GM10266 (cell line): ENCODE results near the gene OTUD3.

Source experiments
- DNase-seq: peaks from one replicate; pipeline ENCODE4 v3.0.0; 2012; ENCODE audit errors: extremely low spot score
- TF ChIP-seq, protein P1 (sequence below): IDR thresholded peaks from 2 replicates; pipeline ENCODE4 v1.5.1; 2012; ENCODE audit warnings: mild to moderate bottlenecking, low read depth; ENCODE audit not compliant: control insufficient read depth, insufficient read depth; ENCODE audit errors: missing control alignments

OTUD3 gene

DNA sequence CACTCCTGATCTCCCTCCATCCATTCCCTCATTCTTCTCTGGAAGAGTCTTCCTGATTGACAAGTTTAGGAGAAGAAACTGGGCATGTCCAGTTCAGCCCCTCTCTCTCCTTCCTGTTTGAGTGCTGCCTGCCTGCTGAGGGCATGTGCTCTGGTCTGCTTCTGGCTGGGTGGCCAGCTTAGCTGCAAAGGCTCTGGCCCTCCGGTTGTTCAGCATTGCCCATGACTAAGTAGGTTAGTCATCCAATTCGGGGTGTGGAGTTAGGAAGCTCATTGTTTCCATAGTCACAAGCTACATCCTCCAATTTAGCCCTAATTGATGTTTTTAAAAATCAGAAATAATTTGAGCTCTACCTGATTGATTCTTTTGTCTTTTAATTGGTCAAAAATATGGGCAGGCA is 66.8 kb downstream of the OTUD3 start:
- TF ChIP-seq, protein P1, sequence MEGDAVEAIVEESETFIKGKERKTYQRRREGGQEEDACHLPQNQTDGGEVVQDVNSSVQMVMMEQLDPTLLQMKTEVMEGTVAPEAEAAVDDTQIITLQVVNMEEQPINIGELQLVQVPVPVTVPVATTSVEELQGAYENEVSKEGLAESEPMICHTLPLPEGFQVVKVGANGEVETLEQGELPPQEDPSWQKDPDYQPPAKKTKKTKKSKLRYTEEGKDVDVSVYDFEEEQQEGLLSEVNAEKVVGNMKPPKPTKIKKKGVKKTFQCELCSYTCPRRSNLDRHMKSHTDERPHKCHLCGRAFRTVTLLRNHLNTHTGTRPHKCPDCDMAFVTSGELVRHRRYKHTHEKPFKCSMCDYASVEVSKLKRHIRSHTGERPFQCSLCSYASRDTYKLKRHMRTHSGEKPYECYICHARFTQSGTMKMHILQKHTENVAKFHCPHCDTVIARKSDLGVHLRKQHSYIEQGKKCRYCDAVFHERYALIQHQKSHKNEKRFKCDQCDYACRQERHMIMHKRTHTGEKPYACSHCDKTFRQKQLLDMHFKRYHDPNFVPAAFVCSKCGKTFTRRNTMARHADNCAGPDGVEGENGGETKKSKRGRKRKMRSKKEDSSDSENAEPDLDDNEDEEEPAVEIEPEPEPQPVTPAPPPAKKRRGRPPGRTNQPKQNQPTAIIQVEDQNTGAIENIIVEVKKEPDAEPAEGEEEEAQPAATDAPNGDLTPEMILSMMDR: no peak

DNA sequence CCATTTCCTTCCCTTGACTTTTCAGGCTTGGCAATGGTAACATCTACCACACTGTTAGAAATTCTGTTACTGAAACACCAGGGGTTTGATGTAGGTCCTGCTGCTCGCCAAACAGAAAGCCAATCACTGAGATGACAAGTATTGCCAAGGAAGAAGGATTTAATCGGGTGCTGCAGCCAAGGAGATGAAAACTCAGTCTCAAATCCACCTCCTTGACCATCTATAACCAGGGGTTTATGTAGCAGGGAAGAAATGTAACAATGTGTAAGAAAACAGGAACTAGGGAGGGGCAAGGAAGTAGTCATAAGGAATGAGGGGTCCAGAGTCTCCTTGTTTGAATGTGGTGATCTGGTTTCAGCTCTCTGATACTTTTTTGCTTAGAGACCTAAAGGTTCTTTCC is 71.9 kb downstream of the OTUD3 start:
- DNase-seq: no peak
- TF ChIP-seq, protein P1: no peak

More for the DNA sequence above, 66.8 kb downstream of the OTUD3 start:
- DNase-seq: no peak

DNA sequence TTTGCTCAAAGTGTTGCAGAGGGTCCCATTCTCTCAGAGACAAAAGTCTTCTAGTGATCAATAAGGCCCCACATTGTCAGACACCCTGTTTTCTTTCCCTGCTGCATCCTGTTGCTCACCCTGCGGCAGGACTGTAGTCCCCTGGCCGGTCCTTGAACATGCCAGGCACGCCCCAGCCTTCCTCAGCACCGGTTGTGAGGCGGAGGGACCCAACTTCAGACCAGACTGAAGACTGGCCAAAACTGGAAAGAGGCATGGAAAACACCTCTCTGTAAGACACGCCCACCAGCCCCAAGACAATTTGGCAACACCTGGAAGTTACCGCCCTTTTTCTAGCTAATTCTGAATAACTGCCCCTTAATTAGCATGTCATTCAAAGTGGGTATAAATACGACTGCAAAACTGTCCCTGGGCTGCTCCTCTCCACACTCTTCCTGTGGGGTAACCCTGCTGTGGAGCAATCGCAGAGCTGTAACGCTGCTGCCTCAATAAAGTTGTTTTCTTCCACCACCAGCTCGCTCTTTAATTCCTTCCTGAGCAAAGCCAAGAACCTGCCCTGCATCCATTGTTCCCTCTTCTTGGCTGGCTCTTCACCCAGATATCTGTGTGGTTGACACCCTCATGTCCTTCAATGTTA is 73.5 kb downstream of the OTUD3 start:
- DNase-seq: no peak
- TF ChIP-seq, protein P1: no peak

DNA sequence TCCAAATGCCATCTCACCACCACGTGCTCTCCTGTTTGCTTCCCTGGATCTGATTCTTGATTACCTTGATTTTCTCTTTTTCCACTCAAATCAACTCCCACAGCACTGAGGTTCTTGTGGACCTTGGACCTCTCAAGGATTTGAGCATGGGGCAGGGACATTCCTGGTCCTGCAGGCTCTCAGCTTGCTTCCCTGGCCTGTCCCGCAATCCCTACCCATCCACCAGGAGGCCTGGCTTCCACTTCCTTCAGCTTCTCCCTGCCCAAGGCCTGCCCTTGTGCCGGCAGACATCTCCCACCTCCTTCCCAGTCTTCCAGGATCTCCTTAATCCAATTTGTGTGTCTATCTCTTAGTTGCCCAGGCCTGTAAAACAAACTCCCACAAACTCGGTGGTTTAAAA is 75.6 kb downstream of the OTUD3 start:
- TF ChIP-seq, protein P1: no peak
- no peak for DNase-seq

DNA sequence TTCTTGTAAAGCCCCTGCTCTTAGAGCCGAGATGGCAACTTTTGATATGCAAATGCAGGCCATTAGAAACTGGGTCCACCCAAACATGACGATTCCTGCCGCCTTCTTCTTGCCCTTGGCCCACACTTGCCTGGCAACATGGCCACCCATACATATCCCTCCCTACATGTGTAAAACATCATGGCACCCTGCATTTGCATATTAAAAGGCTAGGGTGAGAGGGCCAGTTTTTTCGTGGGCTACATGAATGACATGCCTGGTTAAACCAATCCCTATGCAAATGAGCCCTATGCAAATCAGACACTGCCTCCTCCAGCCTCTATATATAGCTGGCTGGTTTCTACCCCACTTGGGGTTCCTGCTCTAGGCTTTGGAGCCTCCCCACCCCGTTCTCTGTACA is 78.4 kb downstream of the OTUD3 start:
- TF ChIP-seq, protein P1: no peak

More for the DNA sequence above, 78.4 kb downstream of the OTUD3 start:
- DNase-seq: no peak
